ENCODE results near the gene RAPGEF1.

RAPGEF1 gene

DNA sequence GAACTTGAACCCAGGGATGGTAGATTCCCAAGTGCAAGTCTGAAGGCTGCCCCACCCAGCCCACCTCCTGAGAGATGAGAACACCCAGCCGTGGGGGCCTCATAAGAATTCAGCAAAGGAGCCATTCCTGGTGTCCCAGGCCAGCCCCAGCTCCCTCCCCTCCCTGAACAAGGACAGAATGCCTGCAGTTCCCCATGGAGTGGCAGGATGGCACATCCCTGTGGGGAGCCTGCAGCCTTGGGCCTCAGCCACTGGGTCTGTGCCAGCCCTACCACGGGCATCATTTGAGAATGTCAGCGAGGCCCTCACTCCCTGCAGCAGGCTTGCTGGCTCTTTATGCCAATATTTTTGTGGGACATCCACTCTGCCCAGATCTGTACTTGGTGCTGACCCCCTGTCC, 36.2 kb upstream of the RAPGEF1 start:
- Histone ChIP-seq H3K9me2 (replicated peaks; ENCODE audit: insufficient read depth, low read length) (no peaks in the 10 kb centered on the region), H3K4me2 (ENCODE audit: low read depth, low read length) (no peak overlapping the region), H3K36me3 (replicated peaks; ENCODE audit: insufficient read depth, low read length) (no peaks in the 10 kb centered on the region), H2AFZ (ENCODE audit: low read length) (no peak overlapping the region), H3K79me2 (ENCODE audit: low read length) (no peaks in the 10 kb centered on the region), H4K20me1 (ENCODE audit: insufficient read depth, low read length) (no peaks in the 10 kb centered on the region), H3K27ac (ENCODE audit: low read length) (no peak overlapping the region), H3K4me1 (ENCODE audit: low read length) (no peaks in the 10 kb centered on the region), H3F3A (ENCODE audit: insufficient read depth, low read length) (no peaks in the 10 kb centered on the region), H3K9ac (ENCODE audit: low read length) (no peak overlapping the region), H3K4me3 (ENCODE audit: low read length) (no peak overlapping the region), H3K9me3 (replicated peaks; ENCODE audit: insufficient read depth, low read length) (no peaks in the 10 kb centered on the region), H3K27me3 (replicated peaks; ENCODE audit: insufficient read depth, low read length) (peaks cover 60% of the 10 kb centered on the region)
- TF ChIP-seq EZH2 (optimal IDR thresholded peaks at IDR 0.05; ENCODE audit: low read depth, low read length) (no peak), EZH2phosphoT487 (IDR thresholded peaks at IDR 0.05; ENCODE audit: low read length) (no peak)
- TF ChIP-seq, protein P1, sequence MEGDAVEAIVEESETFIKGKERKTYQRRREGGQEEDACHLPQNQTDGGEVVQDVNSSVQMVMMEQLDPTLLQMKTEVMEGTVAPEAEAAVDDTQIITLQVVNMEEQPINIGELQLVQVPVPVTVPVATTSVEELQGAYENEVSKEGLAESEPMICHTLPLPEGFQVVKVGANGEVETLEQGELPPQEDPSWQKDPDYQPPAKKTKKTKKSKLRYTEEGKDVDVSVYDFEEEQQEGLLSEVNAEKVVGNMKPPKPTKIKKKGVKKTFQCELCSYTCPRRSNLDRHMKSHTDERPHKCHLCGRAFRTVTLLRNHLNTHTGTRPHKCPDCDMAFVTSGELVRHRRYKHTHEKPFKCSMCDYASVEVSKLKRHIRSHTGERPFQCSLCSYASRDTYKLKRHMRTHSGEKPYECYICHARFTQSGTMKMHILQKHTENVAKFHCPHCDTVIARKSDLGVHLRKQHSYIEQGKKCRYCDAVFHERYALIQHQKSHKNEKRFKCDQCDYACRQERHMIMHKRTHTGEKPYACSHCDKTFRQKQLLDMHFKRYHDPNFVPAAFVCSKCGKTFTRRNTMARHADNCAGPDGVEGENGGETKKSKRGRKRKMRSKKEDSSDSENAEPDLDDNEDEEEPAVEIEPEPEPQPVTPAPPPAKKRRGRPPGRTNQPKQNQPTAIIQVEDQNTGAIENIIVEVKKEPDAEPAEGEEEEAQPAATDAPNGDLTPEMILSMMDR (IDR thresholded peaks at IDR 0.05; ENCODE audit: low read length), result no peak
- DNase-seq, result no peak

DNA sequence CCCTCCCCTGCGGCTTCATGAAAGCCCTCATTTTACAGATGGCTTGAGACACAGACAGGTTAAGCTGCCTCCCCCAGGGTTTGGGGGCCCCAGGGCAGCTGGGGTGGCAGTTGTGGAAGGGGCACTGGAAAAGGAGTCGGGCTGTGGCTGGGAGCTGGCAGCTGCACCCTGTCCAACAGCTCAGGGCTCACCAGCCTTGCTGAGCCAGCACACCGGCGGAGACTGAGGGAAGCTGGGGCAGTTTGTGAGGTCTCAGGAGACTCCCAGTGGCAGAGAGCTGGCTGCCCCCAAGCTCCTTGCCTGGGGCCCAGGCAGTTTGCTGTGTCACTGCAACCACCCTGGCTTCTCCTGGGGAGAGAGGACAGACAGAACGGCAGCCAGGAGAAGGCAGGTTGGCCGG, 34.8 kb upstream of the RAPGEF1 start:
- H3K79me2 ChIP-seq (ENCODE audit: low read length), result no peaks in the 10 kb centered on the region
- TF ChIP-seq EZH2phosphoT487 (IDR thresholded peaks at IDR 0.05; ENCODE audit: low read length), result no peak
- no peak for TF ChIP-seq EZH2 (optimal IDR thresholded peaks at IDR 0.05; ENCODE audit: low read depth, low read length)
- TF ChIP-seq, protein P1 (IDR thresholded peaks at IDR 0.05; ENCODE audit: low read length), result no peak
- DNase-seq, result no peak
- H3K36me3 ChIP-seq (replicated peaks; ENCODE audit: insufficient read depth, low read length), result no peaks in the 10 kb centered on the region
- no peak overlapping the region for H3K27ac ChIP-seq (ENCODE audit: low read length)
- H3K9ac ChIP-seq (ENCODE audit: low read length), result no peak overlapping the region
- H3K4me3 ChIP-seq (ENCODE audit: low read length), result no peak overlapping the region
- no peak overlapping the region for H2AFZ ChIP-seq (ENCODE audit: low read length)
- no peaks in the 10 kb centered on the region for H3K4me1 ChIP-seq (ENCODE audit: low read length)
- H4K20me1 ChIP-seq (ENCODE audit: insufficient read depth, low read length), result no peaks in the 10 kb centered on the region
- H3K4me2 ChIP-seq (ENCODE audit: low read depth, low read length), result no peak overlapping the region
- no peaks in the 10 kb centered on the region for H3F3A ChIP-seq (ENCODE audit: insufficient read depth, low read length)
- no peaks in the 10 kb centered on the region for H3K9me3 ChIP-seq (replicated peaks; ENCODE audit: insufficient read depth, low read length)
- peaks cover 60% of the 10 kb centered on the region for H3K27me3 ChIP-seq (replicated peaks; ENCODE audit: insufficient read depth, low read length)
- H3K9me2 ChIP-seq (replicated peaks; ENCODE audit: insufficient read depth, low read length), result no peaks in the 10 kb centered on the region

- DNase-seq, result peak; percentile 49
- no peak for TF ChIP-seq EZH2phosphoT487 (IDR thresholded peaks at IDR 0.05; ENCODE audit: low read length)
- TF ChIP-seq EZH2 (optimal IDR thresholded peaks at IDR 0.05; ENCODE audit: low read depth, low read length), result no peak
- TF ChIP-seq, protein P1 (IDR thresholded peaks at IDR 0.05; ENCODE audit: low read length), result no peak
- H3K27me3 ChIP-seq (replicated peaks; ENCODE audit: insufficient read depth, low read length), result peaks cover 60% of the 10 kb centered on the region
- H3K9ac ChIP-seq (ENCODE audit: low read length), result no peak overlapping the region
- H3K4me1 ChIP-seq (ENCODE audit: low read length), result no peaks in the 10 kb centered on the region
- H3K4me2 ChIP-seq (ENCODE audit: low read depth, low read length), result no peak overlapping the region
- no peaks in the 10 kb centered on the region for H3K79me2 ChIP-seq (ENCODE audit: low read length)
- H3K9me2 ChIP-seq (replicated peaks; ENCODE audit: insufficient read depth, low read length), result no peaks in the 10 kb centered on the region
- H3K36me3 ChIP-seq (replicated peaks; ENCODE audit: insufficient read depth, low read length), result no peaks in the 10 kb centered on the region
- no peaks in the 10 kb centered on the region for H4K20me1 ChIP-seq (ENCODE audit: insufficient read depth, low read length)
- no peaks in the 10 kb centered on the region for H3K9me3 ChIP-seq (replicated peaks; ENCODE audit: insufficient read depth, low read length)
- H3K4me3 ChIP-seq (ENCODE audit: low read length), result no peak overlapping the region
- H3K27ac ChIP-seq (ENCODE audit: low read length), result no peak overlapping the region
- H3F3A ChIP-seq (ENCODE audit: insufficient read depth, low read length), result no peaks in the 10 kb centered on the region
- no peak overlapping the region for H2AFZ ChIP-seq (ENCODE audit: low read length)
Observed at GRCh38 chr9:131773911-131774379, 34.1 kb upstream of the RAPGEF1 start.
